Endothelial cell of umbilical vein (primary cell): ENCODE data around the gene FSTL3. TPM values are rescaled to one million over a fixed set of nuclear protein-coding genes. Genes with fewer than 3 reads are reported as not detected.

Experiments
- BruUV-seq: library from RNA; stranded (reverse); fragments of 400-500 nt; replicated peaks from 2 replicates; lab custom pipeline; 2021; lab: Mats Ljungman, UMichigan
- CTCF ChIA-PET: fragments of 300-600, 350-600 bp; sonication (Branson Sonifier 250); formaldehyde crosslinking; loops from one replicate; lab custom pipeline; 2021; ENCODE audit warnings: antibody characterized with exemption, inconsistent platforms; lab: Charles Lee
- POLR2A ChIA-PET: fragments of 300-600, 350-600 bp; sonication (Branson Sonifier 250); formaldehyde crosslinking; loops from one replicate; lab custom pipeline; 2021; ENCODE audit warnings: antibody characterized with exemption, inconsistent platforms; lab: Charles Lee
- DNase-seq: peaks from one replicate; pipeline ENCODE4 v3.0.0-alpha.2; 2011; ENCODE audit warnings: low read depth, low spot score
- FAIRE-seq: peaks from 2 replicates; lab custom pipeline; 2011; peaks lifted over from hg19 to GRCh38; lab: Jason Lieb, UNC
- H2AFZ ChIP-seq: 2 replicates; pipeline ENCODE4 v1.6.0; 2012; ENCODE audit warnings: low read depth, low read length, control low read depth, inconsistent platforms
- H3K27ac ChIP-seq: 2 replicates; pipeline ENCODE4 v1.5.1; 2011; ENCODE audit warnings: low read depth, mild to moderate bottlenecking, control low read depth, low read length, moderate library complexity; ENCODE audit not compliant: insufficient read depth
- H3K27me3 ChIP-seq, 2 experiments: 2 replicates each; pipeline versions ENCODE4 v1.6.0 to v1.6.1; 2011; ENCODE audit warnings: low read length in 2 of 2, mixed read lengths in 1 of 2; ENCODE audit not compliant: control insufficient read depth in 2 of 2, insufficient read depth in 2 of 2
- H3K36me3 ChIP-seq, 2 experiments: 2 replicates in 1 of 2; 3 replicates in 1 of 2; pipeline ENCODE4 v1.5.1; 2011; ENCODE audit warnings: low read length in 2 of 2, mild to moderate bottlenecking in 1 of 2, moderate library complexity in 1 of 2; ENCODE audit not compliant: control insufficient read depth in 2 of 2, insufficient read depth in 2 of 2; ENCODE audit errors: extremely low read depth in 1 of 2
- H3K4me1 ChIP-seq: 3 replicates; pipeline ENCODE4 v1.5.1; 2011; ENCODE audit warnings: mild to moderate bottlenecking, low read length; ENCODE audit not compliant: control insufficient read depth, insufficient read depth; ENCODE audit errors: extremely low read depth
- H3K4me2 ChIP-seq: 2 replicates; pipeline ENCODE4 v1.6.1; 2011; ENCODE audit warnings: low read length, control low read depth, mixed read lengths; ENCODE audit not compliant: insufficient read depth
- H3K4me3 ChIP-seq, 3 experiments: fragments of 200-600 bp in 1 of 3; sonication (generic), shearing (Covaris generic) in 1 of 3; replicated peaks in 1 of 3; 2 replicates each; pipeline ENCODE4 v1.5.1; 2011 to 2016; ENCODE audit warnings: control low read depth in 3 of 3, low read length in 3 of 3, mild to moderate bottlenecking in 2 of 3, inconsistent platforms in 1 of 3, low read depth in 1 of 3, moderate library complexity in 1 of 3; ENCODE audit not compliant: insufficient read depth in 1 of 3
- H3K79me2 ChIP-seq: 2 replicates; pipeline ENCODE4 v1.6.0; 2012; ENCODE audit warnings: low read length, inconsistent platforms; ENCODE audit not compliant: control insufficient read depth, insufficient read depth
- H3K9ac ChIP-seq: replicated peaks from 2 replicates; pipeline ENCODE3; 2011; ENCODE audit warnings: low read length, control low read depth; ENCODE audit not compliant: insufficient read depth; ENCODE audit errors: extremely low read depth
- H3K9me1 ChIP-seq: replicated peaks from 3 replicates; pipeline ENCODE4 v1.6.0; 2011; ENCODE audit warnings: mild to moderate bottlenecking, low read length; ENCODE audit not compliant: control insufficient read depth, insufficient read depth; ENCODE audit errors: extremely low read depth
- H3K9me3 ChIP-seq: replicated peaks from 2 replicates; pipeline ENCODE4 v1.5.1; 2012; ENCODE audit warnings: low read length, inconsistent platforms; ENCODE audit not compliant: control insufficient read depth, insufficient read depth
- H4K20me1 ChIP-seq: replicated peaks from 2 replicates; pipeline ENCODE3; 2011; ENCODE audit warnings: mild to moderate bottlenecking, low read length; ENCODE audit not compliant: control insufficient read depth, insufficient read depth; ENCODE audit errors: extremely low read depth
- EZH2 ChIP-seq: IDR thresholded peaks from 2 replicates; pipeline ENCODE4 v1.6.1; 2012; ENCODE audit warnings: borderline replicate concordance, low read depth, mild to moderate bottlenecking, moderate library complexity, low read length, inconsistent platforms; ENCODE audit not compliant: severe bottlenecking
- FOS ChIP-seq: IDR thresholded peaks from 2 replicates; pipeline ENCODE4 v1.6.1; 2011; ENCODE audit warnings: mild to moderate bottlenecking, low read length, moderate library complexity, borderline replicate concordance; ENCODE audit not compliant: insufficient read depth
- GATA2 ChIP-seq: IDR thresholded peaks from 2 replicates; pipeline ENCODE4 v1.7.0; 2011; ENCODE audit warnings: low read depth, mild to moderate bottlenecking, moderate library complexity, mixed read lengths, low read length; ENCODE audit not compliant: insufficient read length, insufficient read depth
- JUN ChIP-seq: IDR thresholded peaks from 2 replicates; pipeline ENCODE4 v1.6.1; 2011; ENCODE audit warnings: borderline replicate concordance, low read depth; ENCODE audit not compliant: insufficient read length, insufficient read depth
- MAX ChIP-seq: IDR thresholded peaks from 2 replicates; pipeline ENCODE4 v1.6.1; 2011; ENCODE audit not compliant: insufficient read depth, insufficient read length
- MYC ChIP-seq: IDR thresholded peaks from one replicate; pipeline ENCODE4 v1.6.1; 2011; ENCODE audit warnings: mild to moderate bottlenecking, low read depth, low read length
- POLR2A ChIP-seq: IDR thresholded peaks from 2 replicates; pipeline ENCODE4 v1.6.1; 2012; ENCODE audit warnings: low read depth, mild to moderate bottlenecking, control low read depth, low read length
- POLR2AphosphoS5 ChIP-seq: IDR thresholded peaks from 2 replicates; pipeline ENCODE4 v1.6.1; 2012; ENCODE audit warnings: low read depth, mild to moderate bottlenecking, control low read depth, low read length, moderate library complexity; ENCODE audit not compliant: insufficient read depth
- dilution Hi-C: fragments of 300-500 bp; cut with MboI; formaldehyde crosslinking; loops from one replicate; pipeline ENCODE4 v1.15.0; 2019; ENCODE audit warnings: low sequenced_read_pairs; ENCODE audit not compliant: extremely low pct_ligation_motif_present
- intact Hi-C: fragments of 100-400 bp; cut with micrococcal nuclease; formaldehyde crosslinking; loops from one replicate; pipeline ENCODE4 v1.10.0; 2022
- polyA plus RNA-seq, 4 experiments: library from polyadenylated mRNA; depleted of rRNA in 3 of 4; stranded (reverse) in 3 of 4; unstranded in 1 of 4; fragments of >200 nt; gene quantifications; 2 replicates each; pipeline versions ENCODE4 v1.2.1 to v1.2.3, GENCODE V29; 2011 to 2012; ENCODE audit warnings: missing spikeins in 1 of 4
- total RNA-seq: library from RNA; stranded (reverse); gene quantifications from 2 replicates; pipeline ENCODE4 v1.2.3, GENCODE V29; 2021
- TF ChIP-seq, protein P1 (sequence below), 2 donors: IDR thresholded peaks; 1 replicate in 1 of 2; 2 replicates in 1 of 2; pipeline ENCODE4 v1.5.1; 2011; ENCODE audit warnings: low read length in 2 of 2, mild to moderate bottlenecking in 2 of 2, moderate library complexity in 2 of 2, control low read depth in 1 of 2, inconsistent platforms in 1 of 2, low read depth in 1 of 2; ENCODE audit not compliant: insufficient read depth in 1 of 2; ENCODE audit errors: extremely low read depth in 1 of 2

The FSTL3 gene
- total and polyA plus RNA-seq, 2 donors (not counting 3 experiments of a cell fraction or from before 2014, with no cell fraction given) = 19.9 to 45.2 TPM

GRCh38 chr19:718991-719512 is 42.9 kb downstream of the FSTL3 start:
- TF ChIP-seq POLR2AphosphoS5 (no peak), FOS (no peak), MYC (no peak), MAX (no peak), POLR2A (no peak), JUN (no peak)
- no peaks in the 10 kb centered on the region for H3K9me3 ChIP-seq
- no peak for FAIRE-seq
- H2AFZ ChIP-seq = no peak overlapping the region
- no peak overlapping the region for H3K4me2 ChIP-seq
- dilution Hi-C loops (no loop called here), intact Hi-C loops (no loop called here)
- H3K4me1 ChIP-seq = no peaks in the 10 kb centered on the region
- no peaks in the 10 kb centered on the region for H4K20me1 ChIP-seq
- ChIA-PET POLR2A (no interaction called here), CTCF (interaction anchor here (0.5 to 0.9 kb wide), 2 partner anchors 24 to 38 kb away, joined by 3 to 4 read pairs; no protein-coding TSS in a partner anchor)
- no peaks in the 10 kb centered on the region for H3K36me3 ChIP-seq
- no peak overlapping the region for H3K27ac ChIP-seq
- no TSS peak for BruUV-seq
- no peaks in the 10 kb centered on the region for H3K27me3 ChIP-seq
- H3K9ac ChIP-seq = no peak overlapping the region
- no peak overlapping the region for H3K4me3 ChIP-seq
- H3K79me2 ChIP-seq = no peaks in the 10 kb centered on the region
- DNase-seq = no peak
- no peaks in the 10 kb centered on the region for H3K9me1 ChIP-seq

GRCh38 chr19:719636-720344 is 43.6 kb downstream of the FSTL3 start:
- BruUV-seq = no TSS peak
- Histone ChIP-seq H3K9me1 (no peaks in the 10 kb centered on the region), H3K4me2 (no peak overlapping the region), H4K20me1 (no peaks in the 10 kb centered on the region), H3K4me1 (no peaks in the 10 kb centered on the region), H3K4me3 (no peak overlapping the region), H3K27me3 (no peaks in the 10 kb centered on the region), H3K9ac (no peak overlapping the region), H3K79me2 (no peaks in the 10 kb centered on the region), H3K27ac (no peak overlapping the region), H2AFZ (no peak overlapping the region), H3K36me3 (no peaks in the 10 kb centered on the region), H3K9me3 (no peaks in the 10 kb centered on the region)
- POLR2A ChIA-PET = no interaction called here
- dilution Hi-C loops = no loop called here
- CTCF ChIA-PET = no interaction called here
- intact Hi-C loops = loop anchor here (1.0 kb wide), 1 partner anchor 9 kb away; no protein-coding TSS in a partner anchor
- TF ChIP-seq GATA2 = no peak
- TF ChIP-seq, protein P1, sequence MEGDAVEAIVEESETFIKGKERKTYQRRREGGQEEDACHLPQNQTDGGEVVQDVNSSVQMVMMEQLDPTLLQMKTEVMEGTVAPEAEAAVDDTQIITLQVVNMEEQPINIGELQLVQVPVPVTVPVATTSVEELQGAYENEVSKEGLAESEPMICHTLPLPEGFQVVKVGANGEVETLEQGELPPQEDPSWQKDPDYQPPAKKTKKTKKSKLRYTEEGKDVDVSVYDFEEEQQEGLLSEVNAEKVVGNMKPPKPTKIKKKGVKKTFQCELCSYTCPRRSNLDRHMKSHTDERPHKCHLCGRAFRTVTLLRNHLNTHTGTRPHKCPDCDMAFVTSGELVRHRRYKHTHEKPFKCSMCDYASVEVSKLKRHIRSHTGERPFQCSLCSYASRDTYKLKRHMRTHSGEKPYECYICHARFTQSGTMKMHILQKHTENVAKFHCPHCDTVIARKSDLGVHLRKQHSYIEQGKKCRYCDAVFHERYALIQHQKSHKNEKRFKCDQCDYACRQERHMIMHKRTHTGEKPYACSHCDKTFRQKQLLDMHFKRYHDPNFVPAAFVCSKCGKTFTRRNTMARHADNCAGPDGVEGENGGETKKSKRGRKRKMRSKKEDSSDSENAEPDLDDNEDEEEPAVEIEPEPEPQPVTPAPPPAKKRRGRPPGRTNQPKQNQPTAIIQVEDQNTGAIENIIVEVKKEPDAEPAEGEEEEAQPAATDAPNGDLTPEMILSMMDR (IDR thresholded peaks at IDR 0.05; ENCODE audit: extremely low read depth in 1 of 2, insufficient read depth in 1 of 2, low read depth in 1 of 2, low read length in 2 of 2) = no peak
- no peak for TF ChIP-seq MYC
- no peak for TF ChIP-seq POLR2AphosphoS5
- no peak for TF ChIP-seq FOS
- TF ChIP-seq MAX = no peak
- no peak for TF ChIP-seq POLR2A
- TF ChIP-seq JUN = no peak
- TF ChIP-seq EZH2 = no peak
- FAIRE-seq (no peak), DNase-seq (no peak)
